GM19351 (cell line): Measurements from ENCODE around the gene SCAMP2.
"Not testable (repeated sequence)": the region's sequence is repeated elsewhere in the genome, so short reads cannot be mapped to it uniquely, and the experiment has no call there.

ENCODE experiments used
- ATAC-seq: cut with Tn5 transposase; IDR thresholded peaks from one replicate; pipeline ENCODE4 v1.9.1; 2021; ENCODE audit warnings: mild to moderate bottlenecking, moderate library complexity; ENCODE audit not compliant: unreplicated experiment

Gene SCAMP2

DNA sequence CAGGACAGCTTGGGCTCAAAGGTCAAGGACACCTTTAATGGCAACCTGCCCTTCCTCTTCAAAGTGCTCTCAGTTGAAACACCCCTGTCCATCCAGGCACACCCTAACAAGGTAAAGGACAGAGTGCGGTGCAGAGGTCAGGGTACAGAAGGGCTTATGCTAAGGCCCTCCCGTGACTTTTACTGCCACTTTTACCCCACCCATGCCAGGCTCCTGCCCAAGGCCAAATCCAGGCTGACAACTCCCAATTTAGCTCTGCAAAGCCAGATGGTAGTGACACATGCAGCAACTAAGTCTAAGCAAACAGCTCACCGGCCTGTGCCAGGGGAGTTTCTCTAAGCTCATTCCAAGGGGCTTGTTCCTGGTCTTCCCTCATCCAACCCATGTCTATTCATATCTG is 18.3 kb upstream of the SCAMP2 start:
- ATAC-seq: no peak

DNA sequence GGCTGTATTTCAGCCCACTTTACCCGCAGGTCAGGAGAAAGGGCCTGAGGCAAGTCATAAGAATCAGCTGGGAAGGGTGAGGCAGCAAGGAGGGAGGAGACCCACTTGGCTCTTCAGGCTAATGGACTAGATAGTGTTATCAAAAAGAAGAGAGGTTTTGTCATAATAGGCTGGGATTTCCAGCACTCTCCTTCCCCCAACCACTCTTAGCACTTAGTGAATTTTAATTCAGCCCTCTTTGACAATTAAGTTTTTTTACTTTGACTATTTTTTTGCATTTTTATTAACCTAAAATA is 17.4 kb upstream of the SCAMP2 start:
- no peak for ATAC-seq

DNA sequence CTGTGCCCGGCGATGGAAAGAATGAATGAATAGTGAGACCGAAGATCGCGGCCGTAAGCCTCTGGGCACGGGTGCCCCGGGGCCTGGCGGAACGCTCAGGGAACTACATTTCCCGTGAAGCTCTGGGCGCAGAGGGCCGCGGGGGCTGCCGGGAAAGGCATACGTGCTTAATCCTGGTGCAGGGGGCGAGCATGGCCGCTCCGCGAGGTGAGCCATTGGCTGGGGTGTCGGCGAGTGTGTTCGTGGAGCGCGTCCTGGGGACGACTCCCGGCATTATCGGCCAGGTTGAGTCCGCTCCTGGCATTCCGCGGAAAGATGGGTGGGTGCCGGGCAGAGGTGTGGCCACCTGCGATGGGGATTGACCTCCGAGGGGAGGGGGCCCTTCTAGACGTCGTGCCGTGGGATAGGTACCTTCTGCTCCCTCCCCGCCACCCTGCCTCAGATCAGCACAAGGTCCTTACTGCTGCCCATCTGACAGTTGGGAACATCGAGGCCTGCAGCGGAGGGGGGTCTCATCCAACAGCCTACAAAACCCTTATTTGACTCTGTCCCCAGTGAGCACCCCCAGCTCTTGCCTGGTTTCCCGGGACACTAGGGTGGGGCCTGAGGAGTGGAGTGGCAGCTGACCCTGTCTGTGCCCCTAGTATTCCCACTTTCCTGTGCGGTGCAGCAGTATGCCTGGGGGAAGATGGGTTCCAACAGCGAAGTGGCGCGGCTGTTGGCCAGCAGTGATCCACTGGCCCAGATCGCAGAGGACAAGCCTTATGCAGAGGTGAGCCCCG is 16.9 kb upstream of the SCAMP2 start, which contains the start of gene MPI:
Gene MPI (plus strand): TSS at position 160 of the 782 bp plus-strand sequence. CDS start 32 bp downstream, at position 192.
- ATAC-seq: peak; percentile 95

- peak; percentile 20 for ATAC-seq
These were observed 16.3 kb upstream of the SCAMP2 start for GRCh38 chr15:74889390-74889882.

- no peak for ATAC-seq
These were observed 15.6 kb upstream of the SCAMP2 start for GRCh38 chr15:74888716-74889115.

DNA sequence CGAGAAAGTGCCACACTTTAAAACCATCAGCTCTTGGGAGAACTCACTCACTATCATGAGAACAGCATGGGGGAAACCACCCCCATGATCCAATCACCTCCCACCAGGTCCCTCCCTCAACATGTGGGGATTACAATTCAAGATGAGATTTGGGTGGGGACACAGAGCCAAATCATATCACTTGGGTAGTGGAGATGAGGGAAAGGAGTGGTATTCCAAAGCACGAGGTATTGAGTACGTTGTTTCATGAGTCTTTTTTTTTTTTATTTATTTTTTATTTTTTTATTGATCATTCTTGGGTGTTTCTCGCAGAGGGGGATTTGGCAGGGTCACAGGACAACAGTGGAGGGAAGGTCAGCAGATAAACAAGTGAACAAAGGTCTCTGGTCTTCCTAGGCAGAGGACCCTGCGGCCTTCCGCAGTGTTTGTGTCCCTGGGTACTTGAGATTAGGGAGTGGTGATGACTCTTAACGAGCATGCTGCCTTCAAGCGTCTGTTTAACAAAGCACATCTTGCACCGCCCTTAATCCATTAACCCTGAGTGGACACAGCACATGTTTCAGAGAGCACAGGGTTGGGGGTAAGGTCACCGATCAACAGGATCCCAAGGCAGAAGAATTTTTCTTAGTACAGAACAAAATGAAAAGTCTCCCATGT is 14.5 kb upstream of the SCAMP2 start:
- not testable (repeated sequence) for ATAC-seq

GRCh38 chr15:74885461-74885860 is 12.3 kb upstream of the SCAMP2 start:
- no peak for ATAC-seq

- no peak for ATAC-seq
These were observed 11.5 kb upstream of the SCAMP2 start for GRCh38 chr15:74884428-74885223.

- ATAC-seq: no peak
These were observed 9.4 kb upstream of the SCAMP2 start for GRCh38 chr15:74882528-74882927.

GRCh38 chr15:74878273-74878672 is 5.1 kb upstream of the SCAMP2 start:
- no peak for ATAC-seq

DNA sequence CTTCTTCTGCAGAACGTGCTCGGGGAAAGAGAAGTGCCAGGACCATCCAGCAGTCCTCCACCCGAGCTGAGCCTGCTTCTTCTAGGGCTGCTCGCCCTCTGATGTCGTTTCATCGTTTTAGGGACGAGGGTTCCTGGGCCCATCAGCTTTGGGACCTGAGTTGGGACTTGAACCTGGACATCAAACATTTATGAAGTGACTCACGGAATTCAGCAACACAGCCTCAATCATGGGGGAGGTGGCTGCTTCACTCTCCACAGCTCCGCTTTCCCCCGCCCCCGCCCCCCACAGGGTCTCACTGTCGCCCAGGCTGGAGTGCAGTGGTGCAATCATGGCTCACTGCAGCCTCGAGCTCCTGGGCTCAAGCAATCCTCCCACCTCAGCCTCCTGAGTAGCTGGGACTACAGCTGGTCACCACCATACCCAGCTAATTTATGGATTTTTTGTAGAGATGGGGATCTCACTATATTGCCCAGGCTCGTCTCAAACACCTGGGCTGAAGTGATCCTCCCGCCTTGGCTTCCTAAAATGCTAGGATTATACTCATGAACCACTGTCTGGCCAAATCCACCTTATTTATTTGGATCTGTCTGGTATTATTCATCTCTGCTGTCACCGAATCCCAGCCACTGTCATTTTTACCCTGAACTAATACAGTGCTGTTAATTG is 725 bp upstream of the SCAMP2 start:
- ATAC-seq: no peak

DNA sequence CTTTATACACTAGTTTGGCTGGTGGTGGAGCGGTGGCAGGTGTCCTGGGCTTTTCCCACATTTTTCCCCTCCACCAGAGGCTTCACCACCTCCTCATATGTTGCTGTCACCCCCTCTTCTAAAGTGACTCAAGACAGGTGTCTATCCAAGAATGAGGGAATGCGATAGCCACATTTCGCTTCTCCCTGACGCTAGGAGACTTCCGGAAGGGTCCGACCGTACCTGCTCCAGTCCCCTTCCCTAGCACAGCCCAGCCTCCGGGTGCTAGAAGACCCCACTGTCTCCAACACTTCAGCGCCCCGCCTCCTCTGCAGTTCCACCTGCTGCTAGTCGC is 496 bp downstream of the SCAMP2 start:
- no peak for ATAC-seq

DNA sequence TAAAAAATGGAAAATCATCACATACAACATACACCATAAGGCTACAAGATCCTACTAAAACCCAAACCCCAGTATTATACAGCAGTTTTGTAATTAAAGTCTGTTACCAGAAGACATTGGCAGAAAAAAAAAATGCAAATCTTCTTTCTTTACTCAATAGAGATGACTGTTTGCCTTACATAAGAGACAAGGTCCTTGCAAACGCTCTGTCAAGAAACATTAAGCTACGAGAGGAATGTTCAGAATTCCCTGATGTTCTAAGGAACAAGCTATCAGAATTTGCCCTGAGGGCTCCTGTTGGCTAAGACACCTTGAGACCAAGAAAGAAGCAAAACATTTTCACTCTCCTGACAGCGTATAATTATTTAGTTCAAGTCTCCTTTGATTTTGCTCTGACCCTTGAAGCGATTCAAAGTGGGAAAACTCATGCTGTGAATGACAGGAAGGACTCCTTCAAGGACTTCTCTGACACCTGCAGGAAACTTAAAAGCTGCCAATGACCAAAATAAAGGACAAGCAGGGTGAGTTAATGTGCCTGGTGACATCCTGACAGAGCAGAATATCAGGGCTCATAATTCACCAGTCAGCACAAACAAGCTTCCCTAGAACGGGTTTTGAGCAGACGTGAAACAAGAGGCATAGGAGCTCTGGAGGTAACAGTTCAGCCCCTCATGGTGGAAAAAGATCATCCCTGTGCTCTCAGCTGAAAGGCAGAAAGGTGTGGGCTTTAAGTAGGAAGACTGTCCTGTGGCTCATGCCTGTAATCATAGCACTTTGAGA is 2.5 kb downstream of the SCAMP2 start:
- no peak for ATAC-seq

DNA sequence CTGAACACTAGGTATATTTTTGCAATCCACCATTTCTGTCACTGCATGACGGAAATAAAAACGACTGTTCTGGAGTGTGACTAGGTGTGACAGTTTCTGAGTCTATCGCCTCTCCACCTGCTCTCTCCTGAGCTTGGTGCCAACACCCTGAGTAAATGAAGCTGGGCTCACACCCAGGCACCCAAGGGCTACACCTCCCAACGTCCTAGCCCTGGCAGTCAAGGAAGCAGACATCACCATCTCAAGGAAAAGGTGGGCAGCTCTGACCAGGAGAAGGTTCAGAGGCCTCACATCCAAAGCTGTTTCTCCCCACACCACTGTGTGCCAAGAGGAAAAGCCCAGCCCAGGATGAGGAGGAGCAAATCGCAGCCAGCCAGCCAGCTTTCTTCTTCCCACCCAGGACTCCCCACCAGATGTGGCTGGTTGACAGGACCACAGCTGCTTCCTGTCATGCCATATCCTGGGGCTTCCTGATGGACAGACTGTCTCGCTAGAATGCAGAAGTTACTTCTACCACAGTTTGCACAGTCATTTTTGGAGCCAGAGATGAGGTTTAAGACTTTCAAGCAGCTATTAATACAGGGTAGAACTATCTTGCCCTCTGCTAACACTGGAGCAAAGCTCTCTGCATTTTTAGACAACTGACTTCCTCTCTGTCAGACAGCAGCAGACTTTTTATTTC is 3.3 kb downstream of the SCAMP2 start:
- no peak for ATAC-seq

DNA sequence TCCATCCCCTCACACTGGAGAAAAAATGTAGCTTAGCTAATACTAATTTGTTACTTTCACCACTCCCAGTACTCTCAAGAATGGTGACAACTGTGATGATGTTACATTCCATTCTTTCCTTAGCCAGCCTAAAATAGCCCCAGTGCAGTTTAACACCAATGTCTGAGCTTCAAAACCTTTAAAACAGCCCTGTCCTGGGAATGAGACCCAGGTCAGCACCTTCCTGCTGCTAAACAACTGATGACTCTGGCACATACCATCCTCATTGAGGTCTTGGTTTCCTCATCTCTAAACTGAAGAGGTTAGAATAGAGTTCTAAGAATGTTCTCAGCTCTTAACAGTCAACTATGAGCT is 3.8 kb downstream of the SCAMP2 start:
- no peak for ATAC-seq

DNA sequence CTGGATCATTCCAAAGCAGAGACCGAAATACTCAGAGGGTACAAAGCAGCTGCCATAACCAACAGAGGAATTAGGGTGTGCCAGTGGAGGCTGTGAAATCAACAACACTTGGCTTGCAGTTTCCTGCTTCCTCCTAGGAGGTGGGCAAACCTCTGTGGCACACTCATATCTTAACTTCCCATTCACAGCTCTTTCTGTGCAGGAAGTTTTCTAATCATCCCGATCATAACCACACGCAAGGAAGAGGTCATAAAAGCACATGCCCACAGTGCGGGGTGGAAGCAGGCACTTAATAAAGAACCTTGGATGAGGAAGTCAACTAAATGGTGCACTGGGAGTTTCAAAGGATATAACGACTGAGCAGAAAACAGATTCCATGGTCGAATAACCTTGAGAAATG is 5.1 kb downstream of the SCAMP2 start:
- no peak for ATAC-seq

GRCh38 chr15:74867466-74868038 is 5.6 kb downstream of the SCAMP2 start:
- no peak for ATAC-seq

DNA sequence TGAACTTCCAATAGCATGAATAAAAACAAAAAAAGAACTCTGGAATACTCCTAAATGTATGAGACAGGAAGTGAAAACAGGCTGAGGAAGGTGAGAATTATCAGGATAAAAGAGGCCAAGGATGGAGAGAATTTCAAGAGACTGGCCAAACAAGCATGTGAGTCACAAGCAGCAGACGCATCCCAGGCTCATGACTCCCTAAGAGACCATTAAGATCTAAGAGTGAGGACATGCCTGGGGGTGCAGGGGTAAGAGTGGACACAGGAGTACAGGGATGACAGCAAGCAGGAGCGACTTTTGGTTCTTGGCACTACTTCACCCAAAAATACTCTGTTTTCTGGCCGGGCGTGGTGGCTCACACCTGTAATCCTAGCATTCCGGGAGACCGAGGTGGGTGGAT is 7.1 kb downstream of the SCAMP2 start:
- ATAC-seq: no peak

GRCh38 chr15:74865316-74865715 is 7.8 kb downstream of the SCAMP2 start:
- ATAC-seq: no peak

- no peak for ATAC-seq
These were observed 8.9 kb downstream of the SCAMP2 start for GRCh38 chr15:74864296-74864695.
